Inflammatory macrophage (primary cell): ENCODE data around the gene UBR4.

ENCODE experiments used
- DNase-seq, 2 donors: peaks; one replicate each; pipeline ENCODE4 v3.0.0-alpha.2; 2020 to 2022

Gene UBR4

GRCh38 chr1:19071674-19072281 is 138.3 kb downstream of the UBR4 start:
- no peak for DNase-seq

GRCh38 chr1:19070891-19071621 is 139.0 kb downstream of the UBR4 start:
- no peak for DNase-seq

GRCh38 chr1:19070197-19070651 is 139.8 kb downstream of the UBR4 start:
- no peak for DNase-seq

- no peak for DNase-seq
These were observed 141.3 kb downstream of the UBR4 start for GRCh38 chr1:19068639-19069276.

GRCh38 chr1:19067912-19068638 is 142.0 kb downstream of the UBR4 start:
- DNase-seq: no peak

- peak; percentile 19 to 42 for DNase-seq
These were observed 142.7 kb downstream of the UBR4 start for GRCh38 chr1:19067182-19067911.

GRCh38 chr1:19066874-19067181 is 143.2 kb downstream of the UBR4 start:
- no peak for DNase-seq

- no peak for DNase-seq
These were observed 143.7 kb downstream of the UBR4 start for GRCh38 chr1:19066248-19066873.

GRCh38 chr1:19065526-19066247 is 144.4 kb downstream of the UBR4 start:
- no peak for DNase-seq

- no peak for DNase-seq
These were observed 145.1 kb downstream of the UBR4 start for GRCh38 chr1:19064906-19065450.

GRCh38 chr1:19063122-19063521 is 146.9 kb downstream of the UBR4 start:
- no peak for DNase-seq

GRCh38 chr1:19062258-19063029 is 147.6 kb downstream of the UBR4 start:
- no peak for DNase-seq

GRCh38 chr1:19061798-19062197 is 148.3 kb downstream of the UBR4 start:
- no peak for DNase-seq

- DNase-seq: no peak
These were observed 148.7 kb downstream of the UBR4 start for GRCh38 chr1:19061343-19061742.

- no peak for DNase-seq
These were observed 150.3 kb downstream of the UBR4 start for GRCh38 chr1:19059773-19060172.

- no peak for DNase-seq
These were observed 151.6 kb downstream of the UBR4 start for GRCh38 chr1:19058476-19058797.

- no peak for DNase-seq
These were observed 152.1 kb downstream of the UBR4 start for GRCh38 chr1:19057784-19058475.

- DNase-seq: no peak
These were observed 152.8 kb downstream of the UBR4 start for GRCh38 chr1:19057182-19057779.

GRCh38 chr1:19055701-19056100 is 154.4 kb downstream of the UBR4 start:
- DNase-seq: no peak
